Measurements from ENCODE around the gene TAT. TPM values are rescaled to one million over a fixed set of nuclear protein-coding genes. Genes with fewer than 3 reads are reported as not detected.
"Not testable (repeated sequence)": the region's sequence is repeated elsewhere in the genome, so short reads cannot be mapped to it uniquely, and the experiment has no call there.

TAT gene
- total and polyA plus RNA-seq, 2 donors from 2014 or later, result not detected

DNA sequence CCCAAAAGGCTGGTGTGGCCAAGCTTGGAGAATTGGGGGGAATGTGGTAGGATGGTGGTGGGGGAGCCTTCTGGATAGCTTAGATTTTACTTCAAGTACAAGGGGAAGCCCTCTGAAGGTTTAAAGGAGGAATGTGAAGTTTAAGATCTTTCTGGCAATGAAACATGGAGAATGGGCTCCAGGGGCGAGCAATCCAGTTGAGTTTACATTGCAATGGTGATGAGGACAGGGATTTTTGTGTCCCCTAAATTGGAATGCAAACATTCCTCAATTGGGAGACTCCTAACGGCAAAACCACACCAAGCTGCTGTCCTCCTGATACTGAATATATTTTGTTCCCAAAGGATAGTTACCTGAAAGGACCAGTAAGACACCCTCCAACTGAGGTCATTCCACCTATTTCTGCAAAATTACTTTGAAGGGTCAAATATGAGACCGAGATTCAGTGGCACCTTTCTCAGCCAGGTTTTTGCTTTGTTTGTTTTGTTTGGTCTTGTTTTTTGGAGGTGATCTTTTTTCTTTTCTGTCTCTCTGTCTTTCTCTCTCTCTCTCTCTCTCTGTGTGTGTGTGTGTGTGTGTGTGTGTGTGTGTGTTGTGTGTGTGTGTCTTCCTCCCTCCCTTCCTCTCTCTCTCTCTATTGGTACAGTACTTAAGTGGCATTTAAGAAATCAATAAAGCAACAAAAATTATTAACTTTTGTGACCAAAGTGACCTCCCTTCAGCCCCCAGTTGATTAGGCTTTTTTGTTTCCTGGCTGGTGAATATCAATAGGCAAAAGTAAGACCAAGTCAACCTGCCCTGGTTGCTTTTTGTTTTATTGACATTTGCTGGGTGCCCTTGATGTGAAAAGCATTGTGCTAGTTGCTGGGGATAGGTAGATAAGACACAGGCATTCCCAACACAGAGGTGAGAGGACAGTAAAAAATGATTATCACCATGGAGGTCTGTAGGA is 16.4 kb upstream of the TAT start:
- no peak overlapping the region for H3K4me3 ChIP-seq (ENCODE audit: low read length in 3 of 3)
- H3K27ac ChIP-seq (ENCODE audit: low read depth in 2 of 2, low read length in 2 of 2), result no peak overlapping the region
- FAIRE-seq (no peak), DNase-seq (no peak)
- intact Hi-C loops (cut with DNase I), result no loop called here
- TF ChIP-seq, protein P1, sequence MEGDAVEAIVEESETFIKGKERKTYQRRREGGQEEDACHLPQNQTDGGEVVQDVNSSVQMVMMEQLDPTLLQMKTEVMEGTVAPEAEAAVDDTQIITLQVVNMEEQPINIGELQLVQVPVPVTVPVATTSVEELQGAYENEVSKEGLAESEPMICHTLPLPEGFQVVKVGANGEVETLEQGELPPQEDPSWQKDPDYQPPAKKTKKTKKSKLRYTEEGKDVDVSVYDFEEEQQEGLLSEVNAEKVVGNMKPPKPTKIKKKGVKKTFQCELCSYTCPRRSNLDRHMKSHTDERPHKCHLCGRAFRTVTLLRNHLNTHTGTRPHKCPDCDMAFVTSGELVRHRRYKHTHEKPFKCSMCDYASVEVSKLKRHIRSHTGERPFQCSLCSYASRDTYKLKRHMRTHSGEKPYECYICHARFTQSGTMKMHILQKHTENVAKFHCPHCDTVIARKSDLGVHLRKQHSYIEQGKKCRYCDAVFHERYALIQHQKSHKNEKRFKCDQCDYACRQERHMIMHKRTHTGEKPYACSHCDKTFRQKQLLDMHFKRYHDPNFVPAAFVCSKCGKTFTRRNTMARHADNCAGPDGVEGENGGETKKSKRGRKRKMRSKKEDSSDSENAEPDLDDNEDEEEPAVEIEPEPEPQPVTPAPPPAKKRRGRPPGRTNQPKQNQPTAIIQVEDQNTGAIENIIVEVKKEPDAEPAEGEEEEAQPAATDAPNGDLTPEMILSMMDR (IDR thresholded peaks at IDR 0.05; ENCODE audit: borderline replicate concordance, extremely low read depth, insufficient read depth), result no peak
- H3K4me1 ChIP-seq (ENCODE audit: control insufficient read depth in 2 of 3, insufficient read depth in 2 of 3, low read depth in 1 of 3, low read length in 3 of 3), result no peaks in the 10 kb centered on the region
- no peaks in the 10 kb centered on the region for H3K36me3 ChIP-seq (ENCODE audit: control insufficient read depth in 2 of 3, insufficient read depth in 3 of 3, low read length in 3 of 3)
- no peaks in the 10 kb centered on the region for H3K9me3 ChIP-seq (ENCODE audit: control insufficient read depth in 2 of 3, insufficient read depth in 1 of 3, low read length in 3 of 3)
- H3K27me3 ChIP-seq (ENCODE audit: control insufficient read depth, insufficient read depth, low read length), result no peaks in the 10 kb centered on the region
- H3K9ac ChIP-seq (ENCODE audit: low read length in 3 of 3), result no peak overlapping the region

DNA sequence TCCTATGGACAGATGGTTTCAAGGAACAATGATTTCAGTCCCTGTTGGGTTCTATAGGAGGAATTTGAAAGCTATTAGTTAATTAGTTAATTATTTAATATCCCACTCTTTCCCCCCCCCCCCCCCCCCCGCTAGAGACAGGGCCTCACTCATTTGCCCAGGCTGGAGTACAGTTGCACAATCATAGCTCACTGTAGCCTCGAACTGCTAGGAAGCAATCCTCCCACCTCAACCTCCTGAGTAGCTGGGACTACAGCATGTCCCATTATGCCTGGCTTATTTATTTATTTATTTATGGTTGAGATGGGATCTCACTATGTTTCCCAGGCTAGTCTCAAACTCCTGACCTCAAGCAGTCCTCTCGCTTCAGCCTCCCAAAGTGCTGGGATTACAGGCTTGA is 15.0 kb upstream of the TAT start:
- no peak overlapping the region for H3K9ac ChIP-seq (ENCODE audit: low read length in 3 of 3)
- H3K9me3 ChIP-seq (ENCODE audit: control insufficient read depth in 2 of 3, insufficient read depth in 1 of 3, low read length in 3 of 3), result no peaks in the 10 kb centered on the region
- no peaks in the 10 kb centered on the region for H3K4me1 ChIP-seq (ENCODE audit: control insufficient read depth in 2 of 3, insufficient read depth in 2 of 3, low read depth in 1 of 3, low read length in 3 of 3)
- TF ChIP-seq, protein P1 (IDR thresholded peaks at IDR 0.05; ENCODE audit: borderline replicate concordance, extremely low read depth, insufficient read depth), result no peak
- H3K27ac ChIP-seq (ENCODE audit: low read depth in 2 of 2, low read length in 2 of 2), result no peak overlapping the region
- intact Hi-C loops (cut with DNase I), result no loop called here
- DNase-seq (no peak), FAIRE-seq (no peak)
- no peaks in the 10 kb centered on the region for H3K27me3 ChIP-seq (ENCODE audit: control insufficient read depth, insufficient read depth, low read length)
- no peaks in the 10 kb centered on the region for H3K36me3 ChIP-seq (ENCODE audit: control insufficient read depth in 2 of 3, insufficient read depth in 3 of 3, low read length in 3 of 3)
- H3K4me3 ChIP-seq (ENCODE audit: low read length in 3 of 3), result no peak overlapping the region

DNA sequence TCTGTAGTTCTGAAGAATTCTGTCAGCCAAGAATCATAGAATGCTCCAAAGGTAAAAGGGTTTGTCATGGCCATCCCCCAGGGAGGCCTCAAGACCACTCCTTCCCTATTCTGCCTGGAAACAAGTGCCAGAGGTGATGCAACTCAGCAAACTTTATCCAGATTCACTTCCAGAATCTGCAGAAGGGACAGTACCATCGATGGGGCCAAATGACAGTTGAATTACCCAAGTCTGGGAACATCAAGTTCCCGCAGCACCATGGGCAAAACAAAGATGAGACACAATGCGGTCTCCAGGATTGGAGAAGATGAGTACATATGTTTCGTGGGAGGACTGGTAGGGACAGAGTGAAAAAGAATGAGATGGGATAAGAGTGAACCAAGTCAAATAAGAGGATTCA is 13.7 kb upstream of the TAT start:
- Histone ChIP-seq H3K4me1 (ENCODE audit: control insufficient read depth in 2 of 3, insufficient read depth in 2 of 3, low read depth in 1 of 3, low read length in 3 of 3) (no peaks in the 10 kb centered on the region), H3K4me3 (ENCODE audit: low read length in 3 of 3) (no peak overlapping the region), H3K36me3 (ENCODE audit: control insufficient read depth in 2 of 3, insufficient read depth in 3 of 3, low read length in 3 of 3) (no peaks in the 10 kb centered on the region), H3K9me3 (ENCODE audit: control insufficient read depth in 2 of 3, insufficient read depth in 1 of 3, low read length in 3 of 3) (no peaks in the 10 kb centered on the region), H3K9ac (ENCODE audit: low read length in 3 of 3) (no peak overlapping the region), H3K27ac (ENCODE audit: low read depth in 2 of 2, low read length in 2 of 2) (no peak overlapping the region), H3K27me3 (ENCODE audit: control insufficient read depth, insufficient read depth, low read length) (no peaks in the 10 kb centered on the region)
- FAIRE-seq (no peak), DNase-seq (no peak)
- TF ChIP-seq, protein P1 (IDR thresholded peaks at IDR 0.05; ENCODE audit: borderline replicate concordance, extremely low read depth, insufficient read depth), result no peak
- intact Hi-C loops (cut with DNase I), result no loop called here

DNA sequence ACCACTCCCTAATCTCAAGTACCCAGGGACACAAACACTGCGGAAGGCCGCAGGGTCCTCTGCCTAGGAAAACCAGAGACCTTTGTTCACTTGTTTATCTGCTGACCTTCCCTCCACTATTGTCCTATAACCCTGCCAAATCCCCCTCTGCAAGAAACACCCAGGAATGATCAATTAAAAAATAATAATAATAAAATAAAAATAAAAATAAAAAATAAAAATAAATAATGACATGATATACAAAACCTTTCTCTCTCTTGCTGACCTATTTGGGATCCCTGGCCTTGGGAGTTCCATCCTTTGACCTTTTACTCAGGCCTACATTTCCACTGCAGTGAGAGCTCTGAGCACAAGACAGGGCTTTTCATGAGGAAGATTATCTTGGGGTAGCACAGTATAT is 13.2 kb upstream of the TAT start:
- H3K4me1 ChIP-seq (ENCODE audit: control insufficient read depth in 2 of 3, insufficient read depth in 2 of 3, low read depth in 1 of 3, low read length in 3 of 3); H3K36me3 ChIP-seq (ENCODE audit: control insufficient read depth in 2 of 3, insufficient read depth in 3 of 3, low read length in 3 of 3); H3K9ac ChIP-seq (ENCODE audit: low read length in 3 of 3); H3K9me3 ChIP-seq (ENCODE audit: control insufficient read depth in 2 of 3, insufficient read depth in 1 of 3, low read length in 3 of 3); H3K27me3 ChIP-seq (ENCODE audit: control insufficient read depth, insufficient read depth, low read length); H3K4me3 ChIP-seq (ENCODE audit: low read length in 3 of 3); H3K27ac ChIP-seq (ENCODE audit: low read depth in 2 of 2, low read length in 2 of 2); intact Hi-C loops (cut with DNase I); DNase-seq; FAIRE-seq: not testable (repeated sequence)

DNA sequence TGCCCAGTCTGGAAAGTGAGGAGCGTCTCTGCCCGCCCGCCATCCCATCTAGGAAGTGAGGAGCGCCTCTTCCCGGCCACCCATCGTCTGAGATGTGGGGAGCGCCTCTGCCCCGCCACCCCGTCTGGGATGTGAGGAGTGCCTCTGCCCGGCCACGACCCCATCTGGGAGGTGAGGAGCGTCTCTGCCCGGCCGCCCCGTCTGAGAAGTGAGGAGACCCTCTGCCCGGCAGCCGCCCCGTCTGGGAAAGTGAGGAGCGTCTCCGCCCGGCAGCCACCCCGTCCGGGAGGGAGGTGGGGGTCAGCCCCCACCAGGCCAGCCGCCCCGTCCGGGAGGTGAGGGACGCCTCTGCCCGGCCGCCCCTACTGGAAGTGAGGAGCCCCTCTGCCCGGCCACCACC is 12.4 kb upstream of the TAT start:
- H3K4me1 ChIP-seq (ENCODE audit: control insufficient read depth in 2 of 3, insufficient read depth in 2 of 3, low read depth in 1 of 3, low read length in 3 of 3); FAIRE-seq; intact Hi-C loops (cut with DNase I); H3K27ac ChIP-seq (ENCODE audit: low read depth in 2 of 2, low read length in 2 of 2); DNase-seq; H3K9me3 ChIP-seq (ENCODE audit: control insufficient read depth in 2 of 3, insufficient read depth in 1 of 3, low read length in 3 of 3); H3K4me3 ChIP-seq (ENCODE audit: low read length in 3 of 3); H3K36me3 ChIP-seq (ENCODE audit: control insufficient read depth in 2 of 3, insufficient read depth in 3 of 3, low read length in 3 of 3); H3K9ac ChIP-seq (ENCODE audit: low read length in 3 of 3); H3K27me3 ChIP-seq (ENCODE audit: control insufficient read depth, insufficient read depth, low read length): not testable (repeated sequence)

Measured in kidney (tissue), 14 donors.